SK-N-SH (cell line): ENCODE measurements around the gene PPIB. TPM values are rescaled to one million over a fixed set of nuclear protein-coding genes. Genes with fewer than 3 reads are reported as not detected.

Source experiments
- CTCF ChIA-PET: fragments of 300-600, 350-600 bp; formaldehyde crosslinking; extraction: SDS; loops from one replicate; lab custom pipeline; 2021; lab: Yijun Ruan, JAX
- POLR2A ChIA-PET: fragments of 350-600 bp; sonication (Branson Sonifier 250); formaldehyde crosslinking; extraction: SDS; loops from one replicate; lab custom pipeline; 2020; ENCODE audit warnings: antibody characterized with exemption, inconsistent platforms; lab: Yijun Ruan, JAX
- DNase-seq: peaks from one replicate; pipeline ENCODE4 v3.0.0; 2012
- H2AFZ ChIP-seq: fragments of 200-600 bp; sonication (generic); 2 replicates; pipeline ENCODE4 v1.8.1; 2016; ENCODE audit warnings: antibody characterized with exemption, mild to moderate bottlenecking, low read depth
- H3F3A ChIP-seq: fragments of 200-600 bp; sonication (generic); replicated peaks from 2 replicates; pipeline ENCODE3; 2016; ENCODE audit warnings: antibody characterized with exemption, mild to moderate bottlenecking; ENCODE audit not compliant: insufficient read depth
- H3K27ac ChIP-seq, 2 experiments: fragments of 200-500 bp in 1 of 2; fragments of 200-600 bp in 1 of 2; sonication (Bioruptor generic) in 1 of 2; sonication (generic), shearing (Covaris generic) in 1 of 2; 2 replicates each; pipeline versions ENCODE4 v1.5.1 to v1.6.1; 2014 to 2016; ENCODE audit warnings: low read depth in 2 of 2, inconsistent platforms in 1 of 2, low read length in 1 of 2, mild to moderate bottlenecking in 1 of 2, mixed read lengths in 1 of 2
- H3K27me3 ChIP-seq: fragments of 200-600 bp; sonication (generic), shearing (Covaris generic); 2 replicates; pipeline ENCODE4 v1.6.1; 2016; ENCODE audit warnings: mixed run types; ENCODE audit not compliant: insufficient read depth
- H3K36me3 ChIP-seq, 2 experiments: fragments of 200-500 bp in 1 of 2; fragments of 200-600 bp in 1 of 2; sonication (Bioruptor generic) in 1 of 2; sonication (generic) in 1 of 2; replicated peaks in 1 of 2; 2 replicates each; pipeline versions ENCODE3 to v1.5.1; 2014 to 2016; ENCODE audit warnings: low read length in 1 of 2, mild to moderate bottlenecking in 1 of 2; ENCODE audit not compliant: insufficient read depth in 2 of 2, control insufficient read depth in 1 of 2
- H3K4me1 ChIP-seq, 2 experiments: fragments of 200-500 bp in 1 of 2; fragments of 200-600 bp in 1 of 2; sonication (Bioruptor generic) in 1 of 2; sonication (generic), shearing (Covaris generic) in 1 of 2; 2 replicates each; pipeline versions ENCODE4 v1.5.1 to v1.6.1; 2014 to 2016; ENCODE audit warnings: low read depth in 1 of 2, low read length in 1 of 2, mixed run types in 1 of 2; ENCODE audit not compliant: insufficient read depth in 2 of 2, control insufficient read depth in 1 of 2
- H3K4me2 ChIP-seq: fragments of 200-600 bp; sonication (generic), shearing (Covaris generic); 2 replicates; pipeline ENCODE4 v1.6.1; 2017; ENCODE audit warnings: mixed run types
- H3K4me3 ChIP-seq, 2 experiments: fragments of 200-500 bp in 1 of 2; fragments of 200-600 bp in 1 of 2; sonication (Bioruptor generic) in 1 of 2; sonication (generic), shearing (Covaris generic) in 1 of 2; 2 replicates each; pipeline versions ENCODE4 v1.5.1 to v1.8.1; 2014 to 2016; ENCODE audit warnings: low read depth in 2 of 2, inconsistent platforms in 1 of 2, low read length in 1 of 2, mild to moderate bottlenecking in 1 of 2, mixed read lengths in 1 of 2, moderate library complexity in 1 of 2
- H3K79me2 ChIP-seq: fragments of 200-600 bp; sonication (generic); 2 replicates; pipeline ENCODE4 v1.8.1; 2017; ENCODE audit warnings: mild to moderate bottlenecking; ENCODE audit not compliant: insufficient read depth
- H3K9ac ChIP-seq: fragments of 200-600 bp; sonication (generic); 2 replicates; pipeline ENCODE4 v1.6.1; 2017; ENCODE audit warnings: mixed run types
- H3K9me2 ChIP-seq: fragments of 200-600 bp; sonication (generic); 2 replicates; pipeline ENCODE4 v1.6.1; 2017; ENCODE audit warnings: mixed run types
- H3K9me3 ChIP-seq: fragments of 200-600 bp; sonication (generic); 2 replicates; pipeline ENCODE4 v1.6.1; 2017; ENCODE audit warnings: mixed run types, mild to moderate bottlenecking, moderate library complexity
- H4K20me1 ChIP-seq: fragments of 200-600 bp; sonication (generic); 2 replicates; pipeline ENCODE4 v1.6.1; 2017; ENCODE audit warnings: mild to moderate bottlenecking, mixed run types; ENCODE audit not compliant: insufficient read depth
- ELF1 ChIP-seq: IDR thresholded peaks from 2 replicates; pipeline ENCODE4 v1.4.0; 2012
- GATA2 ChIP-seq: sonication (generic); formaldehyde crosslinking; IDR thresholded peaks from 2 replicates; pipeline ENCODE4 v1.5.0; 2020; ENCODE audit warnings: mild to moderate bottlenecking, missing genetic modification reagents
- IRF3 ChIP-seq: fragments of 150-350 bp; IDR thresholded peaks from 2 replicates; pipeline ENCODE4 v1.6.1; 2016; ENCODE audit warnings: mild to moderate bottlenecking, low read depth, low read length
- JUND ChIP-seq: IDR thresholded peaks from 2 replicates; pipeline ENCODE4 v1.4.0; 2012
- MXI1 ChIP-seq: IDR thresholded peaks from 2 replicates; pipeline ENCODE4 v1.6.1; 2012; ENCODE audit warnings: mild to moderate bottlenecking, low read depth, low read length, improper control_type of control experiment
- NRF1 ChIP-seq: IDR thresholded peaks from 2 replicates; pipeline ENCODE4 v1.6.1; 2012; ENCODE audit warnings: low read depth, mild to moderate bottlenecking, low read length
- PBX3 ChIP-seq: IDR thresholded peaks from 2 replicates; pipeline ENCODE4; 2012
- POLR2AphosphoS5 ChIP-seq: IDR thresholded peaks from 2 replicates; pipeline ENCODE4 v1.6.1; 2012; ENCODE audit warnings: low read depth, low read length
- RAD21 ChIP-seq: IDR thresholded peaks from 2 replicates; pipeline ENCODE4 v1.6.1; 2012; ENCODE audit warnings: mild to moderate bottlenecking, low read length
- RCOR1 ChIP-seq: fragments of 150-350 bp; IDR thresholded peaks from 2 replicates; pipeline ENCODE4 v1.6.1; 2017; ENCODE audit warnings: antibody characterized with exemption, low read length
- REST ChIP-seq: IDR thresholded peaks from 2 replicates; pipeline ENCODE4 v1.6.1; 2012; ENCODE audit warnings: mild to moderate bottlenecking, low read depth, low read length, moderate library complexity
- RFX5 ChIP-seq: IDR thresholded peaks from 2 replicates; pipeline ENCODE4 v1.6.1; 2012; ENCODE audit warnings: mild to moderate bottlenecking, improper control_type of control experiment, low read length
- RXRA ChIP-seq: IDR thresholded peaks from 2 replicates; pipeline ENCODE4 v1.4.0; 2012; ENCODE audit warnings: low read depth, mild to moderate bottlenecking, borderline replicate concordance
- SIN3A ChIP-seq: IDR thresholded peaks from 2 replicates; pipeline ENCODE4 v1.6.1; 2012; ENCODE audit warnings: low read depth, mild to moderate bottlenecking, low read length, moderate library complexity, borderline replicate concordance
- SMC3 ChIP-seq: IDR thresholded peaks from 2 replicates; pipeline ENCODE4 v1.6.1; 2012; ENCODE audit warnings: low read depth, low read length, improper control_type of control experiment
- TAF1 ChIP-seq: IDR thresholded peaks from 2 replicates; pipeline ENCODE4 v1.6.1; 2012; ENCODE audit warnings: low read depth, mild to moderate bottlenecking, low read length, moderate library complexity, borderline replicate concordance
- TEAD4 ChIP-seq: IDR thresholded peaks from 2 replicates; pipeline ENCODE4 v1.4.0; 2012; ENCODE audit warnings: mild to moderate bottlenecking, borderline replicate concordance; ENCODE audit not compliant: insufficient read depth
- USF1 ChIP-seq: IDR thresholded peaks from 2 replicates; pipeline ENCODE4 v1.4.0; 2012; ENCODE audit warnings: low read depth, borderline replicate concordance
- USF2 ChIP-seq: fragments of 150-350 bp; IDR thresholded peaks from 2 replicates; pipeline ENCODE4 v1.6.1; 2017; ENCODE audit warnings: antibody characterized with exemption, low read length, low read depth, borderline replicate concordance
- YY1 ChIP-seq: IDR thresholded peaks from 2 replicates; pipeline ENCODE4 v1.4.0; 2012; ENCODE audit warnings: low read depth, mild to moderate bottlenecking
- ZBTB33 ChIP-seq: IDR thresholded peaks from 2 replicates; pipeline ENCODE4 v1.4.0; 2012; ENCODE audit warnings: low read depth, borderline replicate concordance
- WGBS: methylation state at CpG from one replicate; pipeline ENCODE4 v1.1.6; 2017; ENCODE audit warnings: low lambda C conversion rate; 5-methylcytosine and 5-hydroxymethylcytosine counted together
- polyA plus RNA-seq, 3 experiments: library from polyadenylated mRNA; depleted of rRNA; stranded (reverse); fragments of >200 nt; gene quantifications; 2 replicates each; pipeline ENCODE4 v1.2.3, GENCODE V29; 2012

PPIB gene
- 1,358 and 1,379 TPM in 2 replicates for polyA plus RNA-seq (2012; rRNA removed)
- 1,298 and 1,346 TPM in 2 replicates for polyA plus RNA-seq (2012; cell fraction: cytosol; rRNA removed)
- polyA plus RNA-seq (2012; cell fraction: nucleus; rRNA removed), result 434 and 570 TPM in 2 replicates

DNA sequence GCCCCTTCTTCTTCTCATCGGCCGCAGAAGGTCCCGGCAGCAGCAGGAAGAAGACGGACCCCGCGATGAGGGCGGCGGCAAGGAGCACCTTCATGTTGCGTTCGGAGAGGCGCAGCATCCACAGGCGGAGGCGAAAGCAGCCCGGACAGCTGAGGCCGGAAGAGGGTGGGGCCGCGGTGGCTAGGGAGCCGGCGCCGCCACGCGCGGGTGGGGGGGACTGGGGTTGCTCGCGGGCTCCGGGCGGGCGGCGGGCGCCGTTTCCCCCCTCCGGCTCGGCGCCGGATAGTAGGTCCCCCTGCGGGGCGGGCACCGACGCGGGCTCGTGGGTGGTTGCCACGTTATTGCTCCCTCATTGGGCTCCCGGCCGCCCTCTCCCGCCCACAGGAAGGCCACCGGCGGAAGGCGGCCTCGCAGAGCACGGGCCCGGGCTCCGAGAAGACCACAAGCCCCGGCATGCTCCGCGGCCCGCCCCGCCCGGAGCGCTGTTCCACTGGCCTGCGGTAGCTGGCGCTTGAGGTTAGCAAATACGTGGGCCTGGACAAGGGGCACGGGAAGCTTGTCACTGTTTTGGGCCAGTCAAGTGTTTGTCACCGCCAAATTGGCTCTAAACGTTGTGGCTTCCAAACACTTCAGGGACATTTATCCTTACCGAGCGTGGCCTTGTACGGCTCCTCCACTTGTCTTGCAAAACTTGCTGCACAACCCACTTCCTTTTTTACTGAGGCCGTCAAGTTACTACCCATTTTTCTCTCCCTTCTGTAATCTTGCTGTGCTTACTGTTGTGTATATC lies at the start of gene PPIB:
Gene PPIB (minus strand): TSS at position 154 of the 790 bp plus-strand sequence. CDS start 36 bp downstream, at position 118.
- WGBS, result 6% methylated on average over 26 of the region's 69 CpGs
- Histone ChIP-seq H3K4me1 (peaks cover 23 to 25% of the 10 kb centered on the region in 2 experiments; a peak in 3 of 4 replicates), H2AFZ (peak within 1 kb of the TSS; percentile 84), H3K79me2 (peaks cover 34% of the 10 kb centered on the region), H3F3A (peaks cover 32% of the 10 kb centered on the region), H3K27me3 (no peaks in the 10 kb centered on the region), H3K27ac (peak within 1 kb of the TSS; percentile 79 to 83), H3K4me2 (peak within 1 kb of the TSS; percentile 93), H3K36me3 (peaks cover 22 to 37% of the 10 kb centered on the region in 2 experiments), H3K9ac (peak within 1 kb of the TSS; percentile 70), H3K4me3 (peak within 1 kb of the TSS; percentile 71 to 85), H4K20me1 (peaks cover 31% of the 10 kb centered on the region), H3K9me2 (no peaks in the 10 kb centered on the region), H3K9me3 (no peaks in the 10 kb centered on the region)
- ChIA-PET CTCF (interaction anchor here (0.5 to 4.1 kb wide), 23 partner anchors 10 to 565 kb away, joined by 3 to 42 read pairs (median 4); partner anchors contain the start of genes CSNK1G1, SNX22 and TRIP4), POLR2A (interaction anchor here (0.6 to 2.6 kb wide), 6 partner anchors 10 to 272 kb away, joined by 4 to 24 read pairs (median 8); partner anchors contain the start of genes CIAO2A, SNX22 and TRIP4)
- DNase-seq, result peak; percentile 98
- TF ChIP-seq USF1 (0 out of 2 replicates have a peak, but pooled peaks have one; percentile 9), SIN3A (peak; percentile 74; the same call in 1 of the 2 replicates), TAF1 (peak; percentile 95), RAD21 (peak; percentile 84), IRF3 (peak; percentile 38; the same call in 1 of the 2 replicates), YY1 (no peak), ELF1 (peak; percentile 69), NRF1 (no peak), TEAD4 (no peak), ZBTB33 (0 out of 2 replicates have a peak, but pooled peaks have one; percentile 10), RFX5 (0 out of 2 replicates have a peak, but pooled peaks have one; percentile 37), SMC3 (peak; percentile 62), RCOR1 (peak; percentile 21; the same call in 1 of the 2 replicates), POLR2AphosphoS5 (peak; percentile 97), USF2 (no peak), RXRA (no peak), PBX3 (peak; percentile 38; the same call in 1 of the 2 replicates), REST (0 out of 2 replicates have a peak, but pooled peaks have one; percentile 41), GATA2 (CRISPR knock-in tag) (no peak), MXI1 (peak; percentile 86), JUND (no peak)
